GM18499 (cell line): ENCODE results near the gene CRYBG1.

Source experiments
- ATAC-seq: cut with Tn5 transposase; IDR thresholded peaks from one replicate; pipeline ENCODE4 v1.9.1; 2021; ENCODE audit warnings: moderate number of reproducible peaks; ENCODE audit not compliant: insufficient read depth, unreplicated experiment

The CRYBG1 gene

DNA sequence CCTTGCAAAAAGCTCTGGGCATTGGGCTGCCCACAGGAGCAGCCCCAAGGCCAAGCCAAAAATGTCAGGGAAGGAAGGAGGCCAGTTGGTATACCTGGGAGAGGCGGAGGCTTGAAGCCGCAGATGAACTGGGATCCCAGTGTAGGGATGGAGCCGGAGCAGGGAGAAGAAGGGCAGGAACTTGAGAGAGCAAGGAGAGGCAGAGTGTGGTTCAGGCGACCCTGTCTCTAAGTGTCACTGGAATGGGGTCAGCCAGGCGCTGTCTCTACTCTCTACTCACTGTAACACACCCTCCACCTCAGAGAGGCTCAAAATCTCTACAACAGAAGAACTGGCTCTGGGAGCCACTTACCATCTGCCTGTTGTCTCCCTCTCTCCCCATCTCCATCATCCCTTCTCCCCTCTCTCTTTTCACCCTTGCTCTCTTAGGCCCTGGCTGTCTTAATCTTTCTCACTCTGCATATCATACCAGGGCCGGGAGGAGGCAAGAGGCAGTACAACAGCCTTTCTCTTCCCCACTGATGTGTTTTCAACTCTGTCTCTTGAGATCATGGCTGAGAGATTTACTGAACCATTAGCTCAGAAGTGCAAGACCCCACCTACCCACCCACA, 93.3 kb downstream of the CRYBG1 start:
- no peak for ATAC-seq

DNA sequence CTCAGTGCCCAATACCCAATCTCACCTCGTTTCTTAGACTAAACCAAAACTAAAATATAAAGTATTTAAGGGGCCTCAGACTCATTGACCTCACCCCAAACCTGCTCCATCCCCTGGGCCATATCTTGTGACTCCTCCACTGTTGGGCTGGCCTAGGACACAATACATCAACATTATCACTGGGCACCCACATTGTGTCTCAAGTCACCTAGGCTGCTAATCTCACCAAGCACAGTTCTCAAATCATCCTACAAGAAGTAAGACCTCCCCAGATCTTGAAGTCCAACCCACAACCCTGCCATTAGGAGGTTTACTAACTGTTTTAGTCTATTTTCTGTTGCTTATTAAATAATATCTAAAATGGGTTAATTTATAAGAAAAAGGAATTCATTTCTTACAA, 96.2 kb downstream of the CRYBG1 start:
- ATAC-seq, result no peak

DNA sequence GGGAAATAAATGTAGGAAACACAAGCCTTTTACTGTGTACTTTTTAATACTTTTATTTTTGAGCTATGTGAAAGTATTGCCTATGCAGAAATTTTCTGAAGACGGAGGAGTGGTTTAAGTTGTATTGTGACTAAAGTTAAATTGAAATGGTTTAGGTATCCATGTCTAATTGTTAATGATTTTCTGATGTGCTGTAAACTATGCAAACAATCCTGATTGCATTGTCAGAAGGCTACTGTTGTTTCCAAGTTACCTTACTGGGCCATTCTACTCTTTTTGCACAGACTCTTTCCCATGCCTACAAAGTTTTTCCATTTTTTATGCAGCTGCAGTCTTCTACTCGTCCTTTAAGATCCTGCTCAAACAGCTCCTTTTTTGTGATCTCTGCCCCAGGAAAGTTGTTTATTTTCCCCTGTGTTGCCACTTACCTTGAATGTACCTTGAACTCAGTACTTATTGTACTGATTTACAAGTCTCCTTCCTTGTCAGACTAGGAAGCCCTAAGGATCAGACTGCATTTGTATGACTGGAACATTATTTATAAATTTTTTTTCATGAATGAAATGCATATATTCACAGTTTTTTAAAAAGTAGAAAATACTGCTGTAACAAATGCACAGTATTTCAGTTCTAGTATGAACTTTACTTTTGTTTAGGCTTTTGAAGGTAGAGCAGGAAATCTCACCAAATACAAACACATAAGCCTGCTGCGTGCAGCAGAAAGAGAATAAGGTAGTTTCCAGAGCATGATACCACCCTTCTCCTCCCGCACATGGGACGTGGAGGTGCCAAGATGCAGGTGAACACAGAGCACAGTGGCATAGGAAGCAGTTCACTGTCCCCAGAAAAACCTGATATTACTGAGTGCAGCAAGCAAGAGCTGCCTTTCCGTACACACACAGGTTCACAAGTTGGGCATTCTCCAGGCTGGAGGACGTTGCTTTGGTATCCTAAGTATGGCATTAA, 97.8 kb downstream of the CRYBG1 start:
- ATAC-seq, result no peak

- ATAC-seq, result no peak
Observed at GRCh38 chr6:106460481-106460880, 100.0 kb downstream of the CRYBG1 start.

- ATAC-seq, result no peak
Observed at GRCh38 chr6:106461084-106461483, 100.6 kb downstream of the CRYBG1 start.

DNA sequence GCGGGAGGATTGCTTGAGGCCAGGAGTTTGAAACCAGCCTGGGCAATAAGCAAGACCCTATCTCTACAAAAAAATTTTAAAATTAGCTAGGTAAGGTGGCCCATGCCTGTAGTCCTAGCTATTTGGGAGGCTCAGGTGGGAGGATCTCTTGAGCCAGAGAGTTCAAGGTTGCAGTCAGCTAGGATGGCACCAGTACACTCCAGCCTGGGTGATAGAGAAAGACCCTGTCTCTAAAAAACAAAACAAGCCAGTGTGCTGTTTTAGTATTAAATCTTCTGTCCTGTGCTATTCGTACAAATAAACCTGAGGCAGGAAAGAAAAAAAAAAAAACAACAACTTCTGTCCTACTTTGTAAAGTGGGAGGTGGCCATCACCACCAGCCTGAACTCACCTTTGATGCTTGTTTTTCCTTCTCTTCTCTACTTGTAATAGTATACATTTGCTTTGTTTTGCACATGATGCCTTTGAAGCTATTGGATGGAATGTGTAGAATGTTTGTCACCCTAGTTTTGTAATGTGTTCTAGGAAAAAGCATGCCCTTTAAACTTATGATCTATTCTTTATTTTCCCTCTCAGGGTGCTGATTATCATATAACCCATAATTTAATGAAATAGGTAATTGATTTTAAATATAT, 102.5 kb downstream of the CRYBG1 start:
- ATAC-seq, result no peak

DNA sequence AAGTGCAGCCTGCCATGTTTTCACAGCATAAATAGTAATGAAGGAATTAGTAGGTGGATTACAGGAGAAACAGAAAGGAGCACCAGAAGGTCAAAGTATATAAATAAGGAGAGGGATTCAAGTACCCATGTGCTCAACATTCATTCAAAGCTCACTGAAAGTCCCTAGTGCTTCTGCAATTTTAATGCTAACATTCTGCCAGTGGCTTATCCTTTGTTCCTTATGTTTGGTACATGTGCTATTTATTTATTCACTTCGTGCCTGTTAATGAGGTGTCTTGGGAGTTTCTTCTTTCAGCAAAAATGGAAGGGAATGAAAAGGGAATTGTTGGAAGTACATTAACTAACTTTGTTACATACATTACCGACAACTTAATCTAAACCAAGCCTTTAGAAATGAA, 105.7 kb downstream of the CRYBG1 start:
- ATAC-seq, result no peak

DNA sequence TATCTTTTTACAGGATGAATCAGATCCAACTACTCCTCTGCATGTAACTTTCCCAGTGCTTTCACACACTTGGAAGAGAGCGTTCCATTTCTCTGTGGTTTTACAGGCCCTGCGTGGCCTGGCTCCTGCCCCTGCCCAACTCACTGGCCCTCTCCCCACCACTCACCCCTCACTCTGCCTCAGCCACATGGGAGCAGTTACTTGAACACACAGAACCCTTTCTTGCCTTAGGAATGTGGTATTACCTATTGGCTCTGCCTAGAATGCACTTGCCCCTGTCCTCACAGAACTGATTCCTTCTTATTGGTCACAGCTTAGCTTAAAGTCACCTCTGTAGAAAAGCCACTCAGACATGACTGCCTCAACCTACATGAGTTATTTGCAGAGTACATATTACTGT, 108.4 kb downstream of the CRYBG1 start:
- no peak for ATAC-seq

- ATAC-seq, result no peak
Observed at GRCh38 chr6:106469882-106470281, 109.4 kb downstream of the CRYBG1 start.

GRCh38 chr6:106470316-106470715, 109.8 kb downstream of the CRYBG1 start:
- ATAC-seq, result no peak

- ATAC-seq, result no peak
Observed at GRCh38 chr6:106470811-106471210, 110.3 kb downstream of the CRYBG1 start.

- ATAC-seq, result no peak
Observed at GRCh38 chr6:106473812-106474211, 113.3 kb downstream of the CRYBG1 start.

- ATAC-seq, result no peak
Observed at GRCh38 chr6:106474466-106474865, 113.9 kb downstream of the CRYBG1 start.

DNA sequence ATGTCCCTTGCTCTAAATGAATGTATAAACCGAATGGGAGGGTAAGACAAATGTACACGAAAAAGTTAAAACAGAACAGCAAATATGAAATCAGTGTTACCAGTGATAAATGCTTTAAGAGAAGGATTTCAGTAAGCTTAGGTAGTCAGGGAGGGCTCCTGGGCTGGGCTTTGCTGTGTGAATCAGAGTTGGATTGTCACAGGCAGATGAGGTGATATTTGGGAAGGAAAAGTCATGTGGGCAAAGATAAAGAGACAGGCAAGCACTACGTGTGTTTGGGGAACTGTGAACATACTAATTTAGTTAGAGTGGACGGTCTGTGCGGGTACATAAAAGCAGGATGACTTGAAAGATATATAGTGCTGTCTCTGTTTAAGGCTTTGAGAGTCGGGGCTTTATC, 114.8 kb downstream of the CRYBG1 start:
- ATAC-seq, result no peak

GRCh38 chr6:106476331-106477105, 116.0 kb downstream of the CRYBG1 start:
- no peak for ATAC-seq

DNA sequence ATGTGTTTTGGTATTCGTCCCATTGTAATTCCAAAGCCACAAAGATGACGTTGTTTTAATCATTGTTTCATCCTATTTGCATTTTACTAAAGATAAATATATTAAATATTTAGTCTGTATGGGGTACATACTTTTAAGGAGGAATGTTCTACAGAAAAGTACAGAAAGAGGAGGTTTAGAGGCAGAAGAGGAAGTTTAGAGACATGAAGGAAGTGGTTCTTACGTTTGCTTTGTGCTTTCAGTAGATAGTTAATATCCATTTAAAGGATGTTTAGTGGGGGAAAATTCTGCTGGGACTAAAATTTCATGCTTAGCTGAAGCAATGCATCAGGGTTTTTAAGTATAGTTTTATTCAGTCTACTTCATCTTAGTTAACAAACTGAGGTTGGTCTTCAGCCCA, 116.6 kb downstream of the CRYBG1 start:
- ATAC-seq, result no peak

DNA sequence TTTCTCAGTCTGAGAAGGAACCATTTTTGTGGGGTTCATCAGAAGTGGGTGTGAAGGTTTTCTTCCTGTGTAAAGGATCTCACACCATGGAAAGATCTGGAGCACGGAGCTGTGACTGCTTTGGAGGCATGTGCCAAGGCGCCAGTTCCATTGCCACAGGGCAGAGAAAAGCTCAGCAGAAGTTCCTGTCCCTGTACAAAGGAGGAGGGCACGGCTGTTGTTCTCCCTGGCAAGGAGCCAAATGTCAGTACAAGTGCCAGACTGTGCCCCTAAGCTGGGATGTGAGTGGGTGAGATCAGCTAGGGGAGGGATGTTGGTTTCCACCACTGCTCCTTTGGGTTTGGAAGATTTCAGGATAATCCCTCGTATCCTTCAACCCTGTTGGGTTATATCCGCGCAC, 117.3 kb downstream of the CRYBG1 start:
- ATAC-seq, result no peak

DNA sequence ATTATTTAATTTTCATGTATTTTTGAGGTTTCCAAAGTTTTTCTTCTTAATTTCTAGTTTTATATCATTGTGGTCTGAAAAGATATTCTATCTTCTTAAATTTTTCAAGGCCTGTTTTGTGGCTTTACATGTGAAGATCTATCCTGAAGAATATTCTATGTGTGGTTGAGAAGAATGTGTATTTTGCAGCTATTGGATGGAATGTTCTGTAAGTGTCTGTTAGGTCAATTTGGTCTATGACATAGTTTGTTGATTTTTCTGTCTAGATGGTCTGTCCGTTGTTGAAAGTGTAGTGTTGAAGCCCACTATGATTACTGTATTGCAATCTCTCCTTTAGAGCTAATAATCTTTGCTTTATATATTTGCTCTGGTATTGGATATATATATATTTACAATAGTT, 125.7 kb downstream of the CRYBG1 start:
- ATAC-seq, result no peak

GRCh38 chr6:106488494-106489370, 128.2 kb downstream of the CRYBG1 start:
- ATAC-seq, result no peak

DNA sequence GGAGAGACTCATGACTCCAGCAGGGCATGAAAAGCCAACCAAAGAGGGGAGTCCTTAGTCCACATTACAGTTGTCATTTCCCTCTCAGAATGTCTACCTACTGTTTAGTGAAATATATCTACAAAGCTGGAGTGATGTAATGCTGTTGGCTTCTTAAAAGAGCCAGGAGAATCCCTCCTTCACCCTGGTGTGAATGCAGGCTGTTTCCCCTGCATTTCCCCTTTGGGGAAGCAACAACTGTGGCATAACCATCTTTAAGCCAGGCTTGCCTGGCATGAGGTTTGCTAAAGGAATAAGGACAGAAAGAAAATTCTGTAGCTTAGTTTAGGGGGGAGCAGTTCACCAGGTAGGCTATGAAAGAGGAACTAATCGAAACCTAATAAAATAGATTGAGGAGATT, 129.5 kb downstream of the CRYBG1 start:
- ATAC-seq, result no peak
